Stimulated activated CD4-positive, alpha-beta T cell treated with anti-CD3 and anti-CD28 coated beads, Interleukin-12 subunit alpha, Interleukin-12 subunit beta, amount 100 ng/mL, for 24 hours (primary cell): ENCODE measurements around the gene PIWIL4.
"Not testable (repeated sequence)": the region's sequence is repeated elsewhere in the genome, so short reads cannot be mapped to it uniquely, and the experiment has no call there.

ENCODE experiments used
- DNase-seq, 2 experiments: peaks; one replicate each; pipeline ENCODE4 v3.0.0-alpha.2; 2020; ENCODE audit warnings: low read depth in 2 of 2

PIWIL4 gene

DNA sequence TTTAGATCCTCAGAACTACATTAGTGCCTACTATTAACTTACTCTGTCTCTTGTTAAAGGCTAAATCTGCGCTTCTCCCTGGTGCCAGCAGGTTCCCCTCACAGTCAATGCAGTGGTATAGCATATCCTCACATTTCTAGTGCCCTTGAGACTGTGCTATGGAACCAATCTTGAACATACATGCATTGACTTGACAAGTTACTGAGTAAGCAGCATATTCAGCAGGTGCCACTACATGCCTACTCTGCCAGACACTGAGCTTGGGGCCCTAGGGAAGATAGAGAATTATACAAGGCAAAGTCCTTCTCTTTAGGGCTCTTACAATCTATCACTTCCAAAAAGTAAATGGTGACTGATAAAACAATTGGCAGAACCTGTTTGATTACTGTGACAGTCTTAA lies 20.3 kb upstream of the PIWIL4 start:
- DNase-seq: no peak

- DNase-seq: no peak
Measured at GRCh38 chr11:94549146-94549545, 18.0 kb upstream of the PIWIL4 start.

DNA sequence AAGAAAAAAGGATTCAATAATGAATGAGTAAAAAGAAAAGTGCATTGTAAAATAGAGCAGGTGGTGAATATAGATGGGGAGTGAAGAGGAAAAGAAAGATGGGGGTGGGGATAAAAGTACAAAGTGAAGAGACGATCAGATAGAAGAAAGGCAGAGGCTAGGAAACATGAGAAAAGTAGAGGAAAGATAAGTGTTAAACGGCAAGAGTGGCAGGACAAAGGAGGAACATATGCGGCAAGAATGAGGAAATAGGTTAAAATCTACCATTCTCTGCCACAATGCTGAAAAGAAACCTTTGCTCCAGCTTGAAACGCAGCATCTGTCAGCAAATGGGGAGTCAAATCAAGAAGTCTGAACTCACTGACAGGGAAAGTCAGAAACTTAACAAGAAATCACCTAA lies 16.7 kb upstream of the PIWIL4 start:
- no peak for DNase-seq

- no peak for DNase-seq
Measured at GRCh38 chr11:94553938-94554337, 13.2 kb upstream of the PIWIL4 start.

DNA sequence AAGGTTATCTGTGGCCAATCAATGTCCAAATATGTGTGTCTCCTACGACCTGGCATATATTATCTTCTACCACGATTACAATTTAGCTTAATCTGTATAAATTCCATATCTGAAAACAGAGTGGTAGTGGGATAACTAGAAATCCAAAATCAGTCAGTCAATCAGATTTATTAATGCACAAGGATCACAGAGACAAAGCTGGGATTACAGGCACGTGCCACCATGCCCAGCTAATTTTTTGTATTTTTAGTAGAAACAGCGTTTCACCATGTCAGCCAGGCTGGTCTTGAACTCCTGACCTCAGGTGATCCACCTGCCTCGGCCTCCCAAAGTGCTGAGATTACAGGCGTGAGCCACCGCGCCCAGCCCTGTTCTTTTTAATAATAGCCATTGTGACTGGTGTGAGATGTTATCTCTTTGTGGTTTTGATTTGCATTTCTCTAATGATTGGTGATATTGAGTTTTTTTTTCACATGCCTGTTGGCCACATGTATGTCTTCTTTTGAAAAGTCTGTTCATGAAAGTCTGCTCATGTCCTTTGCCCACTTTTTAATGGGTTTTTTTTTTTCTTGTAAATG lies 11.3 kb upstream of the PIWIL4 start:
- DNase-seq: not testable (repeated sequence)

DNA sequence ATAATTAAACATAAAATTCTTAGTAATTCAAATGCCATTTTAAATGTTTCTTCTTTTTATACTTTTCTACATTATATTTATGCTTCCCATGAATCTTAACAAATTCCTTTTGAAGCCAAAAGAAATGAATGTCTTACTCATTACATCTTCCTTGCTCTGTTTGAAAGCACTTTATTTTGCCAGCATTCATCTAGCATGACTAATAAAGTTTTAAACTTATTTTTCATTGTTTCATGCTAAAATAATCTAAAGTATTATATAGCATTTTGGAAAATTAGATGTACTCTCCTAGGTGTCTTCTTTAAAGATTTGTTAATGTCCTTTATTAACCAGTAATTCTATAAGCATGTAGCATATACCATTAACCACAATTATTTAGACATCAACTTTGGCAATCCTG lies 9.7 kb upstream of the PIWIL4 start:
- no peak for DNase-seq

DNA sequence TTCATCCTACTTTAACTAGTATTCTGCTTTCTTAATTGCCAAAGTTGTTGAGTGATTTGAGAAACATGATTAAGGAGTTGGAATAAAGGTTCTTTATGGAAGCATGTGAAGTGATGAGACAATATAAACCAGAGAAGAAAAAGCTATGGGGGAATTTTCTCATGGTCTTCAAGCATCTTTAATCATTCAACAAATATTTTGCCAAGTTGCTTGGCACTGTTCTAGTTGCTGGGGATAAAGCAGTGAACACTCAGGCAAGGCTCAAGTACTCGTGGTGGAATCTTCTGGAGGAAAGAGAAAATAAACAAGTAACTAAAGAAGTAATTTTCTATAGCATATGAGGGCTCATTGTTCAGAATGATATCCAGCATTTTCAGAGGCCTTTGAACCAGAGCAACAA lies 9.2 kb upstream of the PIWIL4 start:
- DNase-seq: no peak

- no peak for DNase-seq
Measured at GRCh38 chr11:94558468-94558867, 8.7 kb upstream of the PIWIL4 start.

- no peak for DNase-seq
Measured at GRCh38 chr11:94558932-94559331, 8.2 kb upstream of the PIWIL4 start.

DNA sequence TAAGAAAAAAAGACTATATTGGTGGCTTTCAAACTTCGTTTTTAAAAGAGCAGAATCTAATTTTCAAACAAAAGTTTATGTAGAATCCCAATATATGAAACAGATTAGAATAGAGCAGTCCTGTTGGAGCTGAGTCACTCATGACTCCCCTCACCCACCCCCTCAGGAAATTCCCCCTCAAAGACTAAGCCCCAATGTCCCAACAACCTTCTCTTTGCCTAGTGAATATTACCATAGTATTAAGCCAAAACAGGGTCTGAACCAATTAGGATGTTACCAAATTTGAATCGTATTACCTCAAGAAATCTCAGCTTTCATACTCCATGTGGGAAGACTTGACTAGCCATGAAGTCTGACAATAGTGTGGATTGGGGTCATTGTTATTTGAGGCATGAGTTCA lies 7.8 kb upstream of the PIWIL4 start:
- no peak for DNase-seq

- no peak for DNase-seq
Measured at GRCh38 chr11:94560834-94561233, 6.3 kb upstream of the PIWIL4 start.

DNA sequence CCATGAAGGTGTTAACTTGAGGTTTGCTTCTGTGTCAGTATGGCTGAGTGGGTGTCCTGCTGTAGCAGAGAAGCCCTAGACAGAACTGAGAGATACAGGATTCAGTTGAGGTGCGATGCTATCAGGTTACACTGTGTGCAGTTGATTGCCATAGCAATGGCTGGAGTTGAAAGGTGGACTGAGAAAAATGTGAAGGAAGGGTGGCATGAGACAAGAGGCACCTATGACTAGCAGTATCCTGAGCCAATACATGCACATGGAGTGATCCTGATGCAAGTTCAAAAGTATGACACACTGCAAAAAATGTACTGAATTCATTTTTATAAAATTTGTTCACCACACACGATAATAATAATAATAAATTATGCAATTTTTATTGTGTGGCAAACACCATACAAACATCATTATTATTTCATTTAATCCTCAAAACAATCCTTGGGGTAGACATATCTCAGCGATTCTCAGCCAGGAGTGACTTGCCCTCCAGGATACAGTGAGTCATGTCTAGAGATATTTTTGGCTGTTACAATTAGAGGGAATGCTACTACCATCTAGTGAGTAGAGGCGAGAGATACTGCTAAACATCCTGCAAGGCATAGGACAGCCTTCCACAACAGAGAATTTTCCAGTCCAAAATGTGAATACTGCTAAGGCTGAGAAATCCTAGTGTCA lies 3.9 kb upstream of the PIWIL4 start:
- no peak for DNase-seq

- DNase-seq: no peak
Measured at GRCh38 chr11:94563848-94564467, 3.2 kb upstream of the PIWIL4 start.

GRCh38 chr11:94568200-94568599 lies 1.0 kb downstream of the PIWIL4 start:
- DNase-seq: no peak

DNA sequence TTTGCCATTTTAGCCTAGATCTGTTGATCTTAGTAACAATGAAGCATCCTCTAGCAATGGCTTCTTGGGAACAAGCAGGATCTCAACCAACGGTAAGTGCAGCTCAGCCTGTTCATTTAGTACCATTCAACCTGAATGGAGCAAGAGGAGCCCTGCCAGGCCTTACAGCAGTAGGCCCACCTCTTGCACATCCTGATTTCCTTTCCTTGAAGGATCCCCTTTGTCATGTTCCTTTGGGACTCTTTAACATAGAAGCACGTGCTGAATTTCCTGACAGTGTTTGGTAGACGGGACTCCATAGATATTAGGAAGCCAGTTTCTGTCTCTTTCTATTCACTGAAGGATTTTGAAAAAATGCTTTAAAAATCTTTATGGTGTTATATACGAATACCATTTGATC lies 1.5 kb downstream of the PIWIL4 start:
- no peak for DNase-seq

GRCh38 chr11:94572975-94573374 lies 5.8 kb downstream of the PIWIL4 start:
- DNase-seq: not testable (repeated sequence)

GRCh38 chr11:94574193-94574961 lies 7.2 kb downstream of the PIWIL4 start:
- no peak for DNase-seq

- no peak for DNase-seq
Measured at GRCh38 chr11:94576306-94576705, 9.1 kb downstream of the PIWIL4 start.

GRCh38 chr11:94577841-94578240 lies 10.7 kb downstream of the PIWIL4 start:
- DNase-seq: no peak

DNA sequence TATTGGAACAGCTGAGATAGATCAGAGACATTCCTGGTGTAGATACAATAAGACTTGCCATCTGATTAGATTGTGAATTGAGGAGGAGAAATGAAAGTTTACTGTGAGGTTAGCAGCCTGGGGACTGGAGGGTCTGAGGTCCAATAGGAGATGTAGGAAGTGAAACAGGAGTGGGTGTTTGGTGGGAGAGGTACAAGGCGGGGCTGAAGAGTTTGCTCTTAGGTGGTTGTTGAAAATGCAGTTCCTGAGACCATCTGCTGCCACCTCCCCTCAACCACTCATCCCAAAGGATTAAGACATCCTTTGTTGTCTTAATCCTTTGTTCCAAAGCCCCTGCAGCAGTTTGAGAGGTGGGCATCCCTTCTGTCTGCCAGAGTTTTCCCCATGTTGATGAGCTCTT lies 14.8 kb downstream of the PIWIL4 start:
- no peak for DNase-seq

- no peak for DNase-seq
Measured at GRCh38 chr11:94583213-94583865, 16.2 kb downstream of the PIWIL4 start.

- no peak for DNase-seq
Measured at GRCh38 chr11:94583866-94584500, 16.8 kb downstream of the PIWIL4 start.
